Activated B cell treated with CpG ODN at 0.5 μM for 24 hours (primary cell): ENCODE results near the gene KMT2C. TPM values are rescaled to one million over a fixed set of nuclear protein-coding genes. Genes with fewer than 3 reads are reported as not detected.
A peak's percentile ranks its signal among the peaks of the same experiment; 100 is the strongest.

Experiments used
- ATAC-seq: fragments of 200-7000 bp; cut with Tn5 transposase; one replicate; pipeline ENCODE4 v1.10.0; 2021; ENCODE audit warnings: low read depth, mild to moderate bottlenecking, moderate library complexity
- CTCF ChIA-PET: fragments of 350-600 bp; sonication (Branson Sonifier 250); formaldehyde crosslinking; loops from one replicate; lab custom pipeline; 2021; ENCODE audit warnings: antibody characterized with exemption; lab: Charles Lee
- POLR2A ChIA-PET: fragments of 350-600 bp; sonication (Branson Sonifier 250); formaldehyde crosslinking; loops from one replicate; lab custom pipeline; 2021; ENCODE audit warnings: antibody characterized with exemption; lab: Charles Lee
- DNase-seq: peaks from one replicate; pipeline ENCODE4 v3.0.0; 2022
- H3K27ac Mint-ChIP-seq: one replicate; pipeline ENCODE4 v1.8.0; 2020; ENCODE audit warnings: mixed read lengths
- H3K27me3 Mint-ChIP-seq: one replicate; pipeline ENCODE4 v1.8.0; 2021; ENCODE audit warnings: mixed read lengths
- H3K36me3 Mint-ChIP-seq: one replicate; pipeline ENCODE4 v1.8.0; 2021; ENCODE audit warnings: low read depth, mixed read lengths
- H3K4me1 Mint-ChIP-seq: one replicate; pipeline ENCODE4 v1.8.0; 2021; ENCODE audit warnings: mixed read lengths
- H3K4me3 Mint-ChIP-seq: one replicate; pipeline ENCODE4 v1.8.0; 2020; ENCODE audit warnings: mild to moderate bottlenecking, mixed read lengths
- H3K9me3 Mint-ChIP-seq: one replicate; pipeline ENCODE4 v1.8.0; 2020; ENCODE audit warnings: mixed read lengths
- CTCF ChIP-seq: fragments of 200-600 bp; IDR thresholded peaks from one replicate; pipeline ENCODE4 v1.8.0; 2022; ENCODE audit warnings: antibody characterized with exemption, mild to moderate bottlenecking
- intact Hi-C: fragments of 100-400 bp; cut with micrococcal nuclease; formaldehyde crosslinking; loops from one replicate; pipeline ENCODE4 v1.15.1; 2024
- total RNA-seq: library from RNA; stranded (reverse); gene quantifications from 2 replicates; pipeline ENCODE4 v1.2.3, GENCODE V29; 2022

The KMT2C gene
- total RNA-seq, 1 donor from 2014 or later, result 112 TPM

- H3K27ac Mint-ChIP-seq, result peak overlapping the region; percentile 50
- ChIA-PET POLR2A (interaction anchor here (0.7 kb wide), 1 partner anchor 18 kb away, joined by 15 read pairs; no protein-coding TSS in a partner anchor), CTCF (interaction anchor here (1.0 kb wide), 1 partner anchor 159 kb away, joined by 3 read pairs; no protein-coding TSS in a partner anchor)
- no peak for DNase-seq
- peaks cover 71% of the 10 kb centered on the region for H3K36me3 Mint-ChIP-seq
- no peak for TF ChIP-seq CTCF
- no peak overlapping the region for H3K4me3 Mint-ChIP-seq
- intact Hi-C loops, result loop anchor here (2.0 kb wide), 2 partner anchors 17 to 19 kb away; no protein-coding TSS in a partner anchor
- H3K27me3 Mint-ChIP-seq, result no peaks in the 10 kb centered on the region
- ATAC-seq, result no peak
- H3K4me1 Mint-ChIP-seq, result peaks cover 20% of the 10 kb centered on the region
- no peaks in the 10 kb centered on the region for H3K9me3 Mint-ChIP-seq
Measured at GRCh38 chr7:152177681-152178404, 258.0 kb downstream of the KMT2C start.

DNA sequence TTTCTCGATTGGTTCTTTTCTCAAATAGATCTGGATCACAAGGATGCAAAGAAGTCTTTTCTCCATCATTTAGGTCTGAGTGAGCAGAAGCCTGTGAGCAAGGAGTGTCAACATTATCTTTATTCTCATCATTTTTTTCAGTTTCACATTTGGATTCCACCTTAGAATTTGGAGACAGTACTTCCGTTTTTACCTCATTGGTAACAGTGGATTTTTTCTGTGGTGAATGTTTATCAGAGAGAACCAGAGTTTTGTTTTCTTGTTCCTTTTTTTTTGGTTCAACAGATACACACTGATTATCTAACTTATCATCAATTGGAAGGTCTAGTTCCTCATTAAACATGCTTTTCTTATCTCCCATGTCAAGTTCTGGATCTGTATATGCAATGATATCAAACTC is 259.0 kb downstream of the KMT2C start:
- intact Hi-C loops, result loop anchor here (2.0 kb wide), 1 partner anchor 18 kb away; no protein-coding TSS in a partner anchor
- DNase-seq (no peak), ATAC-seq (peak; percentile 45)
- peak overlapping the region; percentile 17 for H3K4me3 Mint-ChIP-seq
- no peak for TF ChIP-seq CTCF
- H3K4me1 Mint-ChIP-seq, result peaks cover 20% of the 10 kb centered on the region
- no peaks in the 10 kb centered on the region for H3K9me3 Mint-ChIP-seq
- CTCF ChIA-PET, result interaction anchor here (1.0 kb wide), 1 partner anchor 160 kb away, joined by 3 read pairs; no protein-coding TSS in a partner anchor
- no peaks in the 10 kb centered on the region for H3K27me3 Mint-ChIP-seq
- H3K27ac Mint-ChIP-seq, result peak overlapping the region; percentile 69
- POLR2A ChIA-PET, result no interaction called here
- peaks cover 68% of the 10 kb centered on the region for H3K36me3 Mint-ChIP-seq

- no peak overlapping the region for H3K27ac Mint-ChIP-seq
- no peaks in the 10 kb centered on the region for H3K9me3 Mint-ChIP-seq
- POLR2A ChIA-PET, result no interaction called here
- intact Hi-C loops, result no loop called here
- no peak for TF ChIP-seq CTCF
- ATAC-seq, result no peak
- no peak for DNase-seq
- CTCF ChIA-PET, result interaction anchor here (0.7 kb wide), 1 partner anchor 10 kb away, joined by 3 read pairs; no protein-coding TSS in a partner anchor
- H3K36me3 Mint-ChIP-seq, result peaks cover 62% of the 10 kb centered on the region
- no peak overlapping the region for H3K4me3 Mint-ChIP-seq
- peaks cover 20% of the 10 kb centered on the region for H3K4me1 Mint-ChIP-seq
- H3K27me3 Mint-ChIP-seq, result no peaks in the 10 kb centered on the region
Measured at GRCh38 chr7:152173372-152174070, 262.3 kb downstream of the KMT2C start.

GRCh38 chr7:152162287-152162686 is 273.5 kb downstream of the KMT2C start:
- no peak for TF ChIP-seq CTCF
- Mint-ChIP-seq H3K4me3 (no peak overlapping the region), H3K27me3 (no peaks in the 10 kb centered on the region), H3K27ac (peak overlapping the region; percentile 3), H3K36me3 (peaks cover 59% of the 10 kb centered on the region), H3K4me1 (peaks cover 41% of the 10 kb centered on the region), H3K9me3 (no peaks in the 10 kb centered on the region)
- ATAC-seq (no peak), DNase-seq (no peak)
- ChIA-PET CTCF (no interaction called here), POLR2A (no interaction called here)
- intact Hi-C loops, result no loop called here

GRCh38 chr7:152161171-152161570 is 274.6 kb downstream of the KMT2C start:
- DNase-seq (no peak), ATAC-seq (no peak)
- Mint-ChIP-seq H3K9me3 (no peaks in the 10 kb centered on the region), H3K27ac (peak overlapping the region; percentile 35), H3K27me3 (no peaks in the 10 kb centered on the region), H3K4me3 (no peak overlapping the region), H3K36me3 (peaks cover 58% of the 10 kb centered on the region), H3K4me1 (peaks cover 41% of the 10 kb centered on the region)
- no peak for TF ChIP-seq CTCF
- intact Hi-C loops, result no loop called here
- ChIA-PET CTCF (no interaction called here), POLR2A (interaction anchor here (0.6 kb wide), 1 partner anchor 111 kb away, joined by 3 read pairs; no protein-coding TSS in a partner anchor)
